Erythroblast (primary cell): ENCODE data around the gene JOSD2.

Experiments
- GATA1 ChIP-seq: IDR thresholded peaks from 2 replicates; pipeline ENCODE4 v1.6.1; 2011; ENCODE audit warnings: low read depth, mild to moderate bottlenecking, control low read depth, low read length, moderate library complexity
- POLR2A ChIP-seq: IDR thresholded peaks from 2 replicates; pipeline ENCODE4 v1.6.1; 2011; ENCODE audit warnings: mild to moderate bottlenecking, low read length

DNA sequence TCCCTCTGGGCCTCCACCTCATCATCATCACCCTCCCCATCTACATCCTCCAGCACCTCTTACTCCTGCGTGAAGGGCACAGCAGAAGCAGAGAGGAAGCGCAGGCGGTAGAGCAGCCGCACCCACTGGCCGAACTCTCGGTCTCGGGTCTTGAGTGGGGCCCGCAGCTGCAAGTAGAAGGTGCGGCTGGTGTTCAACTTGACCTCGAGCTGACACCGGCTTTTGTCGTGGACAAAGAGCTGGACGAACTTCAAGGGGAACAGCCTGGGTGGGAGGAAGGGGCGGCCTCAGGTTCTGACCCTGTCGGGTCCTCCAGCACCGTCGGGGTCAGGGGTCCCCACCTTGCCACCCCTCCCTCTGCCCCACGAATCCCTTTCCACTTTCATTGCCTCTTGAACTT lies 43.4 kb downstream of the JOSD2 start:
- TF ChIP-seq POLR2A (no peak), GATA1 (no peak)
